HG02981 (cell line): ENCODE results near the gene TRIM67.

Experiments used
- ATAC-seq: cut with Tn5 transposase; IDR thresholded peaks from one replicate; pipeline ENCODE4 v1.9.1; 2021; ENCODE audit warnings: mild to moderate bottlenecking, moderate library complexity; ENCODE audit not compliant: unreplicated experiment

The TRIM67 gene

GRCh38 chr1:231183639-231184590 lies 22.1 kb downstream of the TRIM67 start:
- ATAC-seq, result no peak

GRCh38 chr1:231184891-231185290 lies 23.0 kb downstream of the TRIM67 start:
- no peak for ATAC-seq

DNA sequence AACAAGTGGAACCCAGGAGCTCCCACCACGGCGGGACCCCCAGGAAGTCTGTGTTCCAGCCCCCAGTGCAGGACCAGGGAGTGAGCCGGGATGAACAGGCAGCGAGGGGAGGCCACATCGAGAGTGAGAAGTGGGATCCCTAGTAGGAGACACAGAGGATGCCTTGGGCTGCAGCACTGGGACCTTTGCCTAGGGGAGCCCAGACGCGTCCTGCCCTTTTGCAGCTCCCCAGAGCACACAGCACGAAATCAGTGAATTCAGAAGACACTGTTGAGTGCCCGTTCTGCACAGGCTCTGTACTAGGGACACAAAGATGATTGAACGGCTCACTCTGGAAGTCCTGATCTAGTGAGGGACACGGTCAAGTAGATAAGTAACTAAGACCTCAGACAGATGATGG lies 23.5 kb downstream of the TRIM67 start:
- ATAC-seq, result no peak

DNA sequence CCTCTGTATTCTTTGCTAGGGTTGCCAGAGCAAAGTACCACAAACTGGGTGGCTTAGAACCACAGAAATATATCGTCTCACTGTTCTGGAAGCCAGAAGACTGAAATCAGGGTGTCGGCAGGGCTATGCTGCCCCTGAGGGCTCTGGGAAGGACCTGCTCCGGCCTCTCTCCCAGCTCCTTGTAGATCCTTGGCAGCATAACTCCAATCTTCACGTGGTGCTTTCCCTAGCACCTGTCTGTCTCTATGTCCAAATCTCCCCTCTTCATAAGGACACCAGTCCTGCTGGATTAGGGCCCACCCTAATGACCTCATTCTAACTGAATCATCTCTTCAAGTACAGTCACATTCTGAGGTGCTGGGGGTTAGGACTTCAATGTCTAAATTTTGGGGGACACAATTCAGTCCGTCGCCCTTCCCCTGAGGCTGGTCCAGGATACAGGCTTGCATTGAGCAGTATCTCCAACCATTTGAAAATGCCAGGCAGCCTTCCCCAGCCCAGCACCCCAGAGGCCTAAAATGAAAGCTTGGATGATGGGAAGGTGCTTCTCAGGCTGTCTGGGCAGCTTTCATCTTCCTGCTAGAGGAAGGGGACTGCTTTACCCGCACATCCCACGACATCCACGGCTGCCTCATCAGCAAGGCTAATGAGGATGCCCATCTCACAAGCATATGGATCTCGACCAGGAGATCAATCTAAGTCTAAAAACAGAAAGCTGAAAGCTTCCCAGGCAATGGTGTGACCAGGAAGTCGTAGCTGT lies 24.7 kb downstream of the TRIM67 start:
- ATAC-seq, result no peak

DNA sequence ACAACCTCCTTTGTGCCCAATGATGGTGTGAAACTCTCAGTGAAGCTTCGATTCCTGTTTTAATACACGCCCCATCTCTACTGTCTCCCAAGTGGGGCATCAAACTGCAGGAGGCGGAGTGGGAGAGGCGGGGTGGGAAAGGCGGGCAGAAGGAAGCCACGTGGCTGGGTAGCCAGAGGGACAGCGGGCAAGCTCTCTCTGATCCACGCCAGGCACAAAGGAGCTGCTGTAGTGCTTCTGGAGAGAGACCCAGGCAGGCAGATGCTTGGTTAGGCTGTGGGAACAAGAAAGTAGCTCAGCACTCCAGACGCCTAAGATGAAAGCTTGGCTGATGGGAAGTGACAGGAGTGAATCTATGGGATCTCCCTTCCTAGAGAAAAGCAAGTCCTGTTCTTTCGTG lies 25.7 kb downstream of the TRIM67 start:
- ATAC-seq, result no peak

DNA sequence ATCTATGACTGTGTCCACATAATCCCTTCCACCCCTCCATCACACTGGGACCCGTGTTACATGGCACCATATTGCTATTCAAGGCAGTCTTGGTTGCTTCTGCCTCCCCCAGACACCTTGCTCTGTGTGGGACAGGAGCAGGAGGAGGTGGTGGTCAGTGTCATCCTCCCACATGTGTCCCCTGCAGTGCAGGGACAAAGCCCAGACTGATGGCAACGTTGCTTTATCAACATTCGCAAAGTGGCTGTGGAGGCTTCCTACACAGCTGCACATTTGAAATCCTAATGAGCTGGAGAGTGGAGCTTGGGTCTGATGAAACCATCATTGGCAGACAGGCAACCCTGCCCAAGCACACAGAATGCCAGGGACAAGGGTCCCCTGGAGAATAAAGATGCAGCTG lies 26.2 kb downstream of the TRIM67 start:
- no peak for ATAC-seq

DNA sequence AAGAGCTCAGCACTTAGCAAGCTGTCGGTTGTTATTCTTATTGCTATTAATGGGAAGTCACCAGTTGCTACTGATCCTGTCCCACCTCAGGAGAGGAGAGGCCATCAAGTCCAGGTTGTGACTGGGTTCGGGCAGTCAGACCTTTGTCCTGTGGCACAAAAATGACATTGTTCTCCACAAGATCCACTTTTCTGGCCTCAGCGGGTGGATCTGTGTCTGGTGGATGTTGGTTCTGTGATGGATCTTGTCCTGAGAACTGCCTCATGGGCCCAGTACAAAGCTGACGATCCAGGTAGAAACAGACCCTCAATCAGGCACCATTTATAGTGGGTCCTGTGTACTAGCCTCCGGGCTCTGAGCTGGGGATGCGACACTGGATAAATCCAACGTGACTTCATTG lies 26.9 kb downstream of the TRIM67 start:
- ATAC-seq, result no peak

GRCh38 chr1:231189683-231190270 lies 27.9 kb downstream of the TRIM67 start:
- no peak for ATAC-seq

DNA sequence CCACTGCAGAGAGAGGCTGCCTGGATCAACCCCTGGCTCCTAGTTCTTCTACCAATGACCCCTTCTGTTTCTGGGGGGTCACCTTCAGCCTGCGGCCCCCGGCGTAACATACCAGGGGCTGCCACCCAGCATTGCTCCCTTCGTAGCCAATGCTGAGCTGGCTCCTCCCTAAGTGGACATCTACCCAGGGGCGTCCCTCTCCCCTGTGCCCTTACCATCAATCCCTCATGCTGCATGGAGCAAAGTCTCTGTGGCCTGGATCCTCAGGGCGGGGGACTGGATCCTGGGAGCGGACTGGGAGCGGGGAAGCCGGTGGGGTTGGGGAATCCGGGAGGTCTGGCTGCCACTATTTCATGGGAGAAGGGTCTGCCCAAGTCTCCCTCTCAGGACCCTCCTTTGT lies 28.6 kb downstream of the TRIM67 start:
- no peak for ATAC-seq

DNA sequence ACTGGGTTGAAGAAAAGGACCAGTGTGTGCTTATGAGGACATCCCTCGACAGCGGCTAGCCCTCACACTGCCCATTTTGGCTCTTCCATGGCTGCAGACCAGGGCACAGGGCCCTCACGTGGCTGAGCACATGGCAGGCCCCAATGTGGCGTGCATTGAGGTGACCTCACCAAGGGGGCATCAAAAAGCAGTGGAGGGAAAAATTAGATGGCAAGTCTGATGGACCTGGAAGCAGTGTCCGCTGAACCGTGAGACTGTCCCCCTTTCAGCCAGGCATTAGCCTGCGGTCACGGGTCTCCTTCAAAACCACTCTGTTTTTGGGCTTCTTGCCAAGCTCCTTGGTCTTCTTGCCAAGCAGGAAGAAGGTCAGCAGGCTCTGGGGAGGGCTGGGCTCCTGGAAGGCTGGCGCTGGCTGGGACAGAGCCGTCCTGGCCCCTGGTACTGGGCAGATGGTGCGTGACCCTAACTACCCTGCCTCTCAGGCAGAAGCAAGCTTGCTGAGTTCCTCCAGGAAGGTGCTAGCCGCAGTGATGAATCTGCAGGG lies 30.8 kb downstream of the TRIM67 start:
- no peak for ATAC-seq

- ATAC-seq, result no peak
Measured at GRCh38 chr1:231193710-231194340, 32.0 kb downstream of the TRIM67 start.

DNA sequence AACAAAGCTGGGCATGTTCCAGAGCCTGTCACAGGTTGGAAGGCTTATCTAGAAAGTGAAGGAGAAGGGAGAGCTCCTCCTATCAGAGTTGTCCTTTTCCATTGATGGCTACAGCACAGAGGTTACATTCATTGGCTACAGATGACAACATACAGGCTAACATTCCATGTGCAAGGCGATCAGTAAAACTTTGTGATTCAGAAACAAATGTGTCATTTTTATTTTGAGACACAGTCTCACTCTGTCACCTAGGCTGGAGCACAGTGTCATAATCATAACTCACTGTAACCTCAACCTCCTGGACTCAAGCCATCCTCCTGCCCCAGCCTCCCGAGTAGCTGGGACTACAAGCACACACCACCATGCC lies 32.6 kb downstream of the TRIM67 start:
- ATAC-seq, result no peak

DNA sequence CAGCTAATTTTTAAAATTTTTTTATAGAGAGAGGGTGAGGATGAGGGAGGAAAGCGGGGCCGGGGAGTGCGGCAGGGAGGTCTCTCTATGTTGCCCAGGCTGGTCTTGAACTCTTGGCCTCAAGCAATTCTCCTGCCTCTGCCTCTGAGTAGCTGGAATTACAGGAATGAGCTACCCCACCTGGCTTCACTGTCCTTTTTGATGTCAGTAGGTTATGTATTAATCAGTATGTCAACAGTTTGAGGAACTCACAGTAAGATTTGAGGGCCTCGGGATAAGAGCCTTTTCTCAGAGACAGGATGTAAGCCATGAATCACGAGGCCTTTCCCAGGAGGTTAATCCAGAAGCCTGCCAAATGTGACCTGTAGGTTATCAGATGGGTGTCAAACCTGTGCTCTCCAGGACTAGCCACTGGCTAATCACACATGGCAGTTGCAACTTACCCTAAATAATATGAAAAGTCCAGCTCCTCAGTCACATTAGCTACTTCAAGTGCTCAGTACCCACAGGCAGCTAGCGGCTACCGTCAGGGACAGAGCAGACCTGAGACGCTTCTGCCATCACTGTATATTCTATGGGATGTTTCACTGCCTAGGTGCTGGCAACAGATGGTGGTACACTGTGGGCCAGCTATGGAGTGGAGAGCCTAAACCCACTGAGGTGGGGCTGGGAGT lies 33.1 kb downstream of the TRIM67 start:
- ATAC-seq, result no peak

- no peak for ATAC-seq
Measured at GRCh38 chr1:231196307-231196706, 34.4 kb downstream of the TRIM67 start.

GRCh38 chr1:231196728-231197127 lies 34.9 kb downstream of the TRIM67 start:
- ATAC-seq, result no peak

DNA sequence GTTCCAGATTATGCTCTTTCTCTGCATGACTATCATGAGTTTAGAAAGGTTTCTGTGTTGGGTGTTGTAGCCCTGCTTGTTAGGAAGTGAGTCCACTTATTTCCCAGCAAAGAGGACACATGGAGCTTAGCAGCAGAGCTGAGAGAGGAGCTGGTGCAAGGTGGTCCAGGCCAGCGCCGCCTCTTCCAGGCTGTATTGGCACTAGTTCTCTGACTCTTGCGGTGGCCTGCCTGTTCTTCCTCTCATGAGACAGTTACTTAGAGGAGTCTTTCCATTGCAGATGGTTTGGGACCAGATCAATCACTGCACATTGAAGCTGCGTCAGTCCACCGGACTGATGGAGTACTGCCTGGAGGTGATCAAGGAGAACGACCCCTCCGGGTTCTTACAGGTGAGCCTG lies 38.0 kb downstream of the TRIM67 start:
- no peak for ATAC-seq

DNA sequence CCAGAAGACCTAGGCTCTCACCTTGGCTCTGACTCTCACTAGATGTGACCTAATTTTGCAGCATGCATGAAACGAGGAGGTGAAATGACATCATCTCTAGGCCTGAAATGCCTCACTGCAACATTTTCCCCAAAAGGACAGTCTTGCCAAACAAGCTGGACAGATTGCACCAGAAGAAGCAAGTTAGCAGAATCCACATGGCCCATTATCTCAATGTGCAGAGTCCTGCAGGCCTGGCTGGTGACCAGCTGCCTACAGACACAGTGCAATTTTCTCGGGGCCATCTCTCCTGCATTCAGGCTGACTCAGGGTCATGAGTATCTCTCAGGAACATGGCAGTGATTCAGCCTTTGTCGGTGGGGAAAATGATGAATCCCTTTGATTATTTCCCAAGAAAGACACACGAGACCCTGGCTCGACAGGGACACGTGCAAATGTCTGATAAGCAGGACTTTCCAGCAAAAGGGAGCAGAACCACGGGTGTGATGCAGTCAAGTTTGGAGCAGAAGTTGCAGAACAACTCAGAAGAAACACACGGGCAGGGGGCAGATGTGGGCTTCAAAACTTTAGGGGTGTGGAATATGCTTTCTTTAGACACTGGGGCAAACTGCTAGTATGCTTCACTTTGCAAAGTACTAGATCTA lies 38.7 kb downstream of the TRIM67 start:
- no peak for ATAC-seq

DNA sequence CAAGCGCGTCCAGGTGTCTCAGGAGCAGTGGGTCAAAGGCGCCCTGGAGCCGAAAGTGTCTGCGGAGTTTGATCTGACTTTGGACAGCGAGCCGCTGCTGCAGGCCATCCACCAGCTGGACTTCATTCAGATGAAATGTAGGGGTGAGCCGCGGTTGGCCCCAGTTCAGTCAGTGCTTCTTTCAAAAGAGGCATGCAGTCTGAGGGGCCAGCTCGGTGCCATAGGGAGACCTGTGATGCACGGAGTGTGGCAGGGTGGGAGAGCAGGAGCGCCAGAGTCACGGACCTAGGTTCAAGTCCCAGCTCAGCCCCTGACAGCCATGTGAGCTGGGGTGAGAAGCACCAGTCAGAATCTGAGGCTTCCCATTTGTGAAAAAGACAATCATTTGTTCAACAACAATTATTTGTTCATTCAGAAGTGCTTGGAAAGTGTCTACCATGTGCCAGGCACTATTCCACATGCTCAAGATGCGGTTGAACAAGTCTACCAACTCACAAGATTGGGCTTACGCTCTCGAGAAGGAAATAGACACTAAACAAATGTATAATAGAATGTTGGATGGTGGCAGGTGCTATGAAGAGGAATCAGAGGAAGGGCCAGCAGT lies 39.6 kb downstream of the TRIM67 start:
- no peak for ATAC-seq

DNA sequence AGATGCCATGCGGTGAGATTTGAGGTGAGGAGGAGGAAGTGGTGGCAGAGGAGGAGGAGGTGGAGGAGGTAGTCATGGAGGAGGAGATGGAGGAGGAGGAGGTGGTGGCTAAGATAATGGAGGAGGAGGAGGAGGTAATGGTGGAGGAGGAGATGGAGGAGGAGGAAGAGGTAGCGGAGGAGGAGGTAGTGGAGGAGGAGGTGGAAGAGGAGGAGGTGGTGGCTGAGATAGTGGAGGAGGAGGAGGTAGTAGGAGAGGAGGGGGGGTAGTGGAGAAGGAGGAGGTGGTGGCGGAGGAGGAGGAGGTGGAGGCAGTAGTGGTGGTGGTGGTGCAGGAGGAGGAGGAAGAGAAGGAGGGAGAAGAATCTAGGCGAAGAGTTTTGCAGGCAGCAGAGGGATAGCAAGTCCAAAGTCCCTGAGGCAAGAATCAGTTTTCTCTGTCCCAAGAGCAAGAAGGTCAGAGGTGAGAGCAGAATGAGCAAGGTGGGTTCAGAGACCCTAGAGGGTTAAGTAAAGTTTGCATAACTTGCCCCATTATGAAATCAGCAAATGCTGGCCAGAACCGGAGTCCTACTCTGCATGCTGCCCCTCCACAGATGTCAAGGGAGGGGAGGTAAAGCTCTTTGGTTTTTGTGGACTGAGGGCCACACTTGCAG lies 40.2 kb downstream of the TRIM67 start:
- ATAC-seq, result no peak
